ENCODE data around the gene HOXB8.

The HOXB8 gene

DNA sequence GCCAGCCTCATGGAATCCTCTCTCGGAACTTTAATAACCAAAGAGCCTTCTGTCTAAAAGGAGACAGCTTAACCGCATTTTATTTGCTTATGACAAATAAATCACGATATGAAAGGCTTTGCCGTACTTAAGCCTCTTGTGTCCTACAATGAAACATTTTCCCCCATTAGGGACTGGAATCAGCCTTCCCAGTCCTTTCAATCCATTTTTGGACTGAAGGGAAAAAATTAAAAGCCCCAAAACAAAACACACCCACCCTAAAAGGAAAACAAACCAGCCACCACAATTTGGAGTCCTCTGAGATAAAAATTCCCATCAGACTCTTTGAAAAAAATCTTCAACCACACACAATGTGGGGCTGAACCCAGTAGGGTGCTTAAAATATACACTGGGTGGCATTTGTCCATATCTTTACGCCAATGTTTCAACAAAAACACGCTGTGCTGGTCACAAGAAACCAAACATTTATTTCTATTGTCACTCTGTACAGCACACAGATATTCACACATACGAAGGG, 40.0 kb downstream of the HOXB8 start:
- Histone ChIP-seq H3F3A (ENCODE audit: insufficient read depth, low read length) (no peaks in the 10 kb centered on the region), H3K9ac (ENCODE audit: low read length) (no peak overlapping the region), H3K4me1 (ENCODE audit: insufficient read depth, low read length, severe bottlenecking) (no peaks in the 10 kb centered on the region), H4K20me1 (ENCODE audit: insufficient read depth, low read length) (no peaks in the 10 kb centered on the region), H3K4me2 (ENCODE audit: low read length) (no peak overlapping the region), H3K79me2 (ENCODE audit: insufficient read depth, low read length) (no peaks in the 10 kb centered on the region), H3K9me2 (ENCODE audit: low read depth, low read length) (no peaks in the 10 kb centered on the region), H3K27ac (ENCODE audit: low read depth, low read length, poor library complexity, severe bottlenecking) (no peak overlapping the region), H3K9me3 (ENCODE audit: low read length) (no peaks in the 10 kb centered on the region), H3K36me3 (ENCODE audit: insufficient read depth, low read length) (no peaks in the 10 kb centered on the region), H3K27me3 (ENCODE audit: insufficient read depth, low read length) (no peaks in the 10 kb centered on the region; the same call in 1 of the 2 replicates), H3K4me3 (ENCODE audit: low read depth, low read length, poor library complexity, severe bottlenecking) (no peak overlapping the region), H2AFZ (ENCODE audit: low read length) (no peak overlapping the region)
- no peak for TF ChIP-seq EZH2 (IDR thresholded peaks at IDR 0.05; ENCODE audit: borderline replicate concordance, low read length)
- TF ChIP-seq, protein P1, sequence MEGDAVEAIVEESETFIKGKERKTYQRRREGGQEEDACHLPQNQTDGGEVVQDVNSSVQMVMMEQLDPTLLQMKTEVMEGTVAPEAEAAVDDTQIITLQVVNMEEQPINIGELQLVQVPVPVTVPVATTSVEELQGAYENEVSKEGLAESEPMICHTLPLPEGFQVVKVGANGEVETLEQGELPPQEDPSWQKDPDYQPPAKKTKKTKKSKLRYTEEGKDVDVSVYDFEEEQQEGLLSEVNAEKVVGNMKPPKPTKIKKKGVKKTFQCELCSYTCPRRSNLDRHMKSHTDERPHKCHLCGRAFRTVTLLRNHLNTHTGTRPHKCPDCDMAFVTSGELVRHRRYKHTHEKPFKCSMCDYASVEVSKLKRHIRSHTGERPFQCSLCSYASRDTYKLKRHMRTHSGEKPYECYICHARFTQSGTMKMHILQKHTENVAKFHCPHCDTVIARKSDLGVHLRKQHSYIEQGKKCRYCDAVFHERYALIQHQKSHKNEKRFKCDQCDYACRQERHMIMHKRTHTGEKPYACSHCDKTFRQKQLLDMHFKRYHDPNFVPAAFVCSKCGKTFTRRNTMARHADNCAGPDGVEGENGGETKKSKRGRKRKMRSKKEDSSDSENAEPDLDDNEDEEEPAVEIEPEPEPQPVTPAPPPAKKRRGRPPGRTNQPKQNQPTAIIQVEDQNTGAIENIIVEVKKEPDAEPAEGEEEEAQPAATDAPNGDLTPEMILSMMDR (IDR thresholded peaks at IDR 0.05; ENCODE audit: low read length): no peak

DNA sequence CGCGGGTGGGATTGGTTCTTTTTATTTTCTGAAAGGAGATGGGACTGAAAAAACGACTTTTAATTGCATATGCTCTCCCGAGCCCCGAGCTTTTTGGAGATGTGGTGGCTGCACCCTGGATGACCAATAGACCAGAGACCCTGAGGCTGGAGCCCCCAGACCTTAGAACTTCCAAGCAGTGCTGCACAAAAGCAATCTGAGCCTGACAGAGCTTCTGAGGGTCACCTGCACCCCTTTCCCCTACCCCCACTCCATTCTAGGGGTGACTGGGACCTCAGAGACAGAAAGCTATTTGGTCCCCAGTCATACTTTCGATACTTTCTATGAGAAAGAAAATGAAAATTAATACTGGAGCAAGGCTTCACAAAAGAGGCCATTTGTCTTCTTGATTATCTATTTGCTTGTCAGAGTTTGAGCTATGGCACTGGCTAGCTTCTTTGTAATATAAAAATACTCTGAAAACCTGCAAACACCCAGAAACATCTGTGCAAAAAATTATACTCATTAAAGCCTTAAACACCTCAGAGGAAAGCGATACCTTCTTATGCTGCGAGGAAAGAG, 40.5 kb downstream of the HOXB8 start:
- H3K9me3 ChIP-seq (ENCODE audit: low read length): no peaks in the 10 kb centered on the region
- H3K27me3 ChIP-seq (ENCODE audit: insufficient read depth, low read length): no peaks in the 10 kb centered on the region; the same call in 1 of the 2 replicates
- no peaks in the 10 kb centered on the region for H3K36me3 ChIP-seq (ENCODE audit: insufficient read depth, low read length)
- H3F3A ChIP-seq (ENCODE audit: insufficient read depth, low read length): no peaks in the 10 kb centered on the region
- H2AFZ ChIP-seq (ENCODE audit: low read length): no peak overlapping the region
- H3K9me2 ChIP-seq (ENCODE audit: low read depth, low read length): no peaks in the 10 kb centered on the region
- H3K4me2 ChIP-seq (ENCODE audit: low read length): no peak overlapping the region
- no peaks in the 10 kb centered on the region for H3K79me2 ChIP-seq (ENCODE audit: insufficient read depth, low read length)
- TF ChIP-seq, protein P1 (IDR thresholded peaks at IDR 0.05; ENCODE audit: low read length): no peak
- TF ChIP-seq EZH2 (IDR thresholded peaks at IDR 0.05; ENCODE audit: borderline replicate concordance, low read length): no peak
- H3K4me3 ChIP-seq (ENCODE audit: low read depth, low read length, poor library complexity, severe bottlenecking): no peak overlapping the region
- H3K27ac ChIP-seq (ENCODE audit: low read depth, low read length, poor library complexity, severe bottlenecking): no peak overlapping the region
- no peak overlapping the region for H3K9ac ChIP-seq (ENCODE audit: low read length)
- H4K20me1 ChIP-seq (ENCODE audit: insufficient read depth, low read length): no peaks in the 10 kb centered on the region
- no peaks in the 10 kb centered on the region for H3K4me1 ChIP-seq (ENCODE audit: insufficient read depth, low read length, severe bottlenecking)

DNA sequence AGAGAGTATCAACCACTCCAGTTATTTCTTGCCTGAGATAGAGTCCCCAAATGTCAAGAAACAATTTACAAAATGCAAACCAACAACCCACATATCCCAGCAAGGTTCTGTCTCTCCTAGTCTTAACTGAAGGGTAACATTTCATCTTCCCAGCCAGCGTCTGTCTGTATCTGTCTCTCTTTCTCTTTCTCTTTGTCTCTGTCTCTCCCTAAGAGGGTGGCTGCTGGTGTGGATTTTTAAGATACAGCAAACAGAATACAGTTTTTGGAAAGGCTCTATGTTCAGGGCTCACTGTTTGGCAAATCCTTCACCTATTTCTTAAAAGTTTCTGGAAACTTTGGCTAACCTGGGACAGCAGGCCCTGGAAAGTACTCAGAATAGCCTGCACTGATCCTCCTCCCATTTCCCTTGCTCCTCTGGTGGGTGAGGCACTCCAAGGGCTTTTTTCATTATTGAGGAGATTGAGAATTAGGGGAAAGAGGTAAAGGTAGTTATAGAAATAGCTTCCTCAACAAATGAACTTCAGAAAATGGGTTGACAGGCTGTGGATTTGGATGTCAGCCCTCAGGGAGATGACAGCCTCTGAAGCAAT, 43.2 kb downstream of the HOXB8 start:
- Histone ChIP-seq H3K9me3 (ENCODE audit: low read length) (no peaks in the 10 kb centered on the region), H3K27me3 (ENCODE audit: insufficient read depth, low read length) (no peaks in the 10 kb centered on the region; the same call in 1 of the 2 replicates), H2AFZ (ENCODE audit: low read length) (no peak overlapping the region), H3K36me3 (ENCODE audit: insufficient read depth, low read length) (no peaks in the 10 kb centered on the region), H3K4me2 (ENCODE audit: low read length) (no peak overlapping the region), H3K79me2 (ENCODE audit: insufficient read depth, low read length) (no peaks in the 10 kb centered on the region), H3K9me2 (ENCODE audit: low read depth, low read length) (no peaks in the 10 kb centered on the region), H3K27ac (ENCODE audit: low read depth, low read length, poor library complexity, severe bottlenecking) (no peak overlapping the region), H3K4me1 (ENCODE audit: insufficient read depth, low read length, severe bottlenecking) (no peaks in the 10 kb centered on the region), H4K20me1 (ENCODE audit: insufficient read depth, low read length) (no peaks in the 10 kb centered on the region), H3F3A (ENCODE audit: insufficient read depth, low read length) (no peaks in the 10 kb centered on the region), H3K9ac (ENCODE audit: low read length) (no peak overlapping the region), H3K4me3 (ENCODE audit: low read depth, low read length, poor library complexity, severe bottlenecking) (no peak overlapping the region)
- no peak for TF ChIP-seq EZH2 (IDR thresholded peaks at IDR 0.05; ENCODE audit: borderline replicate concordance, low read length)
- TF ChIP-seq, protein P1 (IDR thresholded peaks at IDR 0.05; ENCODE audit: low read length): no peak

Data from OCI-LY1 (cell line).